SK-N-DZ (cell line): Measurements from ENCODE around the gene RRP1.
"Not testable (repeated sequence)": the region's sequence is repeated elsewhere in the genome, so short reads cannot be mapped to it uniquely, and the experiment has no call there.

ENCODE experiments used
- DNase-seq: peaks from one replicate; pipeline ENCODE4 v3.0.0-alpha.2; 2015; ENCODE audit warnings: low spot score

The RRP1 gene

DNA sequence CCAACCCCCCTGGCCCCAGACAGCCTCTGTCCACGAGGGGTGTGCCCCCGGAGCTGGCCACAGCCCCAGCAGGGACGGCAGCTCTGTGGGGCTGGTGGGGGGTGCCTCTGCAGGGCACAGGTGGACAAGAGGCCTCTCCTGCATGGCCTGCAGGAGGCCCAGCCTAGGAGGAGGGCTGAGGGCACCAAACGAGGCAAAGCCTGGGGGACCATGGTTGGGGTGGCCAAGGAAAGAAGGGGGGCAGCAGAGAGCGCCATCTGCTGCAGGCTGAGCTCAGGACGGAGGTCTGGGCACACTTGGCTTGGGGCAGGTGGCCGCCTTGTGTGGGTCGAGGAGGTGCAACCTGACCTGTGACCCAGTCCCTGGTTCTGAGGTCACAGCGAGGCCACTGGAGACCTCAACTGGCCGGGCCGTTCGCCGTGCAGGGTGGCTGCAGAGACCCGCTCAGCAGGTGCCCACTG lies 27.3 kb downstream of the RRP1 start:
- DNase-seq: no peak

DNA sequence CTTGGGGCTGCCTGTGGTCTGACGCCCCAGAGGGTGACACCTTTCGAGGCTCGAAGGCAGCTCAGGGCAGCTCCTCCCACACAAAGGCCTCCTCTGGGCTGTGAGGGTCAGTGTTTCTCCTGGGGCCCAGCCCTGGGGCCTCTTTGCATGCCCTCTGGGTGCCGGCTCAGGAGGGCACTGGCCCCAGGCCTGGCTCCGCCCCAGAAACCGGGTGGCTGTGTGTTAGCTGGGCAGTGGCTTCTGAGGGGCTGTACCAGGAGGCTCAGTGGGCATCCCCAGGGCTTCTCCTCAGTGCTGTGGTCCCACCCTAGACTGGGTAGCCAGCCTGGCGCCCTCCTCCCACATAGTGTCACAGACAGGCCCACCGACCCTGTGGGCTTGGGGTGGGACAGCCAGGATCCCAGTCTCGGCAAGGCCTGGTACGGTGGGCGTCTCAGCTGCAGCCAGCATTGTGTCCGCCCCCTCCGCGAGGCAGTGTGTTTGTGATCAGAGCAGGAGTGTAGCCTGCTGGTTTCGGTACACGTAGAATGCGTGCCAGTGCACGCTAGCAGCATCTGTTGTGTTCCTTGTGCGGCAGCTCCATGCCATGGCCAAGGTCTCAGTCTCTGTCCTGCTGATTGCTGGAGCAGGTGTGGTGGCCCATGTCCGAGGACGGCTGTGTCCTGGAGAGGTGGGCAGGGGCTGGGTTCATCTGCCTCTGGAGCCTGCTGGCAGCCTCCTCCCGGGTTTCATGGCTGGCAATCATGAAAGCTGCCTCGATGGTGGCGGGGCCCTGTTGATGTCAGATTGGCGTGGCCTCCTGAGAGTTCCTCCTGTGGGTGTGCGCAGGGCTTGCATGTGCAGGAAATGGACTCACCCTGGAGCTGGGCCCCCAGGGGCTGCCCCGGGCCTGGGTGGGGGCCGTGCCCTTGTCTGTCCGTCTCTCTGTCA lies 28.0 kb downstream of the RRP1 start:
- DNase-seq: no peak

DNA sequence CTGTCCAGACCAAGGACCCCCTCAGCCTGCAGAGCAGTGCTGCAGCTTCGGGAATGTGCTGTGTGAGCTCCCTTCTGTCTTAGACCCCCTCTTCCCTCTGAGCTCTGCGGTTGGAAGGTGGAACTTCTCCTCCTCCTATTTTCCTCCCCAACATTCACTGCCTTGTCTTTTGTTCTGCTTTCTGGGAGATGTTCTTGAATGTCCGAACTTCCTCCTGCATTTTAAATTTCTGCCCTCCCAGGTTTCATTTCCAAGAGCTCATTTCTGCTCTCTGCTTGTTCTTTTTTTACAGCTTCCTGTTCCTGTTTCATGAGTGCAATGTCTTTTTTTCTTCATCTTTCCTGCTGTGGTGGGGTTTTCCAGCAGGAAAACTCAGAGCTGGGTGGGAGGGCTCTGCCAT lies 29.3 kb downstream of the RRP1 start:
- DNase-seq: no peak

DNA sequence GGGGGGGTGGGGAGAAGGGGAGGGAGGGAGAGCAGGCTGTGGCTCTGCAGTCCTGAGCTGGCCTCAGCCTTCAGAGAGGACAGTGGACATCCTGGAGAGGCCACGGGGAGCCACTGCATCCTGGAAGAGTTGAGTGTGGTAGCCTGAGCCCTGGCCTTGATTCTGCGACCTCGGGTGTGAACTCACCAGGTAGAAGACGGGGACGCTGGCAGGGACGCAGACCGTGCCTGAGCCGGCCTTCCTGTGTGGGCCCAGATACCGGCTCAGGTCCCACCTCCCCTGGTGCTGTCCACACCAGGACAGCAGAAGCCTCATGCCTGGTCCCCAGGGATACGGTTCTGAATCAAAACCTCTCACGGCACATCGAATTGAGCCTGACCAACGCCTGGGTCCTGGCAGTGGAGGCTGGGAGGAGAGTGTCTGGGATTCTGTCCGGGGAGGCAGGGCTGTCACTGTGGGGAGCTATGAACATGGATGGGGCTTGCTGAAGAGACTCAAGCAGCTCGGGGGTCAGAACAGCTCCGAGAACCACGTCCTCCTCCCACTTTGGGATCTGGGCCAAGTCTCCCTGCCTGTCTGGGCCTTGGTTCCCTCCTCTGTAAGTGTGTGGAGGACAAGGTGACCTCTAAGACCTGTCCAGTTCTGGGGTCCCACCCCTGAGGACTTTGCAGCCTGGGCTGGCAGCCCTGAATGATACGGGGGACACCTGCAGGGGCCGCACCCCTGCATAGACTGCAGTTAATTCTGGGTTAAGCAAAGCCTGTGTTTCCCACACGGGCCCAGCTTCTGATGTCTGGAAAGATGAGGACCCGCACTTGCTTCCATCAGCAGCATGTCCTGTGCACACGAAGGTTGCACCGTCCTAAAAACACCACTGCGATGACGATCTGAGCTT lies 30.4 kb downstream of the RRP1 start:
- DNase-seq: no peak

DNA sequence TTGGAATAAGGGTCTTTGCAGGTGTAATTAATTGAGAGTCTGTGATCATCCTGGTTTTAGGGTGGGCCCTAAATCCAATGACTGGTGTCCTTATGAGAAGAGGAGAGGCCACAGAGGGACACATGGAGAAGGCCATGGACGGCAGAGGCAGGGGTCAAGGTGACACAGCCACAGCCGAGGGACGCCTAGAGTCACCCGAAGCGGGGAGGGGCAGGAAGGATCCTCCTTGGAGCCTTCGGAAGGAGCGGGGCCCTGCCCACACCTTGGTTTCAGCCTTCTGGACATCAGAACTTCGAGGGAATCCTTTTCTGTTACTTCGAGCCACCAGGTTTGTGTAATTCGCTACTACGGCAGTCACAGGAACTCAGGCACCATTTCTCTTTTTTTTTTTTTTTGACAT lies 31.1 kb downstream of the RRP1 start:
- DNase-seq: no peak

DNA sequence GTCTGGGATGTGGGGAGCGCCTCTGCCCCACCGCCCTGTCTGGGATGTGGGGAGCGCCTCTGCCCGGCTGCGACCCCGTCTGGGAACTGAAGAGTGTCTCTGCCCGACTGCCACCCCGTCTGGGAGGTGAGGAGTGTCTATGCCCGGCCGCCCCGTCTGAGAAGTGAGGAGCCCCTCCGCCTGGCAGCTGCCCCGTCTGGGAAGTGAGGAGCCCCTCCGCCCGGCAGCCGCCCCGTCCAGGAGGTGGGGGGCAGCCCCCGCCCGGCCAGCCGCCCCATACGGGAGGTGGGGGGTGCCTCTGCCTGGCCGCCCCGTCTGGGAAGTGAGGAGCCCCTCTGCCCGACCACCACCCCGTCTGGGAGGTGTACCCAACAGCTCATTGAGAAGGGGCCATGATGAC lies 32.8 kb downstream of the RRP1 start:
- not testable (repeated sequence) for DNase-seq

DNA sequence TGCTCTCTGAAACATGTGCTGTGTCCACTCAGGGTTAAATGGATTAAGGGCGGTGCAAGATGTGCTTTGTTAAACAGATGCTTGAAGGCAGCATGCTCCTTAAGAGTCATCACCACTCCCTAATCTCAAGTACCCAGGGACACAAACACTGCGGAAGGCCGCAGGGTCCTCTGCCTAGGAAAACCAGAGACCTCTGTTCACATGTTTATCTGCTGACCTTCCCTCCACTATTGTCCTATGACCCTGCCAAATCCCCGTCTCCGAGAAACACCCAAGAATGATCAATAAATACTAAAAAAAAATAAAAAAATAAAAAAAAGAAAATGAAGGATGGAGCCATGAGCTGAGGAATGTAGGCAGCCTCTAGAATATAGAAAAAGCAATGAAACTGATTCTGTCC lies 33.4 kb downstream of the RRP1 start:
- DNase-seq: not testable (repeated sequence)

DNA sequence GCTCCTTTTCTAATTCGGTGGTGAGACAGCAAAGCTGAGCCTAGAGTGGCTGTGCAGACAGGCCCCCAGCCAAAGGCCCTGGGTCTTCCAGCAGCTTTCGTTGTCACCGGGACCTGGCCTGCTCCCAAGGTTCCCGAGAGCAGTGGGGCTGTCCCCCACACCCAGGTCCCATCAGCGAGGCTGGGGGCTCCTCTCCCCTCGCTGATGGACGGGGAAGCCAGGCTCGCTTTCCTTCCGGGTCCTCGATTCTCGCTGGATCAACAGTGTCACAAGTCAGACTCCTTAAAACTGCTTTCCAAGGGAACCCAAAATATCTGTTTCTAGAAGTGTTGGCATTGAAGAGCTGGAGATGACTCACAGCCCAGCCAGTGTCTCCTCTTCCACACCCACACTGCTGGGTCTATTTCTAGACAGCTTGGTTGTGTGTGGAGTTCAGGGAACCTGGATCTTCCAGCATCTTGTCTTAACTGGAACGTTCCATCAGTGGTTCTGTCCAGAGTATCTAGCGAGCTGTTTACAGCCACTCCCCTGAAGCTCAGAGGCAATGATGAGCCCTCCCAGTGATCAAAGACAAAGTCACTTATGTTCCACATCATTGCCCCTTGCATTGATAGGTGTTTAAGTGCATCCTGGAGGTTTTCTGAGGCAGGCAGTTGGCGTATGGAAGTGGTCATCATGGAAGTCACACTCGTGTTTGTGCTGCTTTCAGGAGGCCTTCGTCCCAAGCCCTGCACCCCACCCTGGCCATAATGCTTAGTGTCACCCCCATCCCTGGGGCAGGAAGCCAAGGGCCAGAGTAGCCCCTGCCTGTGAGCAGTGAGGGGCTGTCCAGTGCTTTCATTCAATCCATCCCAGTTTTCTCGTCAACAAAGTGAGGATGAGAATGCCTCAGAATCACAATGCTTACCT lies 35.2 kb downstream of the RRP1 start:
- no peak for DNase-seq

DNA sequence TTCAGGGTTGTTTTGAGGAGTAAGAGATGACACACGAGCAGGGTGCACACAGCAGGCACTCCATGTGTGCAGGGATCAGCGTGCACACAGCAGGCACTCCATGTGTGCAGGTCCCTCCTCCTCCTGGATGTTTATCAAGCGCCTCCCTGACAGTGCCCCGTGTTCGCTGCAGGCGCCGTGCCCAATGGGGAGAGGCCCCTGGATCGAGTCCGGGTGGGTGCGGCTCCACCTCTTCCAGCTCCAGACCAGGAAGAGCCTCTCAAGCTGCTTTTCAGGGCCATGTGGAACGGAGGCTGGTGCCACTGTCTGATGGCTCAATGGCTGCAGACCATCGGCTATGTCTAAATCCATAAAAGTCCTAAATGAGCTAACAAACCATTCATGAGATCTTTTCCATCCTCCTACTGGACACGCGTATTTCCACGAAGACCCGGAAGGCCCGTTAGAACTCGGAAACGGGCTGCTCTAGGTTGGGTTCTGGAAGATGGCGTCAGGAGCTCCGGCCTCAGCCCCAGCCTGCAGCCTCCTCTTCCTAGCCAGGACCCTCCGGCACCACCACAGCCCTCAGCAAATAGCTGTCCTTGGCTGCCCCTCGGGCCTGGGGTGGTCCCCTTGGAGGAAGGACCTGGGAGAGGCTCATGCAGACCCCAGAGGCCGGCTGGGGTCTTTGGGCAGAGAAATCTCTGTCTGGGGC lies 36.0 kb downstream of the RRP1 start:
- DNase-seq: no peak

DNA sequence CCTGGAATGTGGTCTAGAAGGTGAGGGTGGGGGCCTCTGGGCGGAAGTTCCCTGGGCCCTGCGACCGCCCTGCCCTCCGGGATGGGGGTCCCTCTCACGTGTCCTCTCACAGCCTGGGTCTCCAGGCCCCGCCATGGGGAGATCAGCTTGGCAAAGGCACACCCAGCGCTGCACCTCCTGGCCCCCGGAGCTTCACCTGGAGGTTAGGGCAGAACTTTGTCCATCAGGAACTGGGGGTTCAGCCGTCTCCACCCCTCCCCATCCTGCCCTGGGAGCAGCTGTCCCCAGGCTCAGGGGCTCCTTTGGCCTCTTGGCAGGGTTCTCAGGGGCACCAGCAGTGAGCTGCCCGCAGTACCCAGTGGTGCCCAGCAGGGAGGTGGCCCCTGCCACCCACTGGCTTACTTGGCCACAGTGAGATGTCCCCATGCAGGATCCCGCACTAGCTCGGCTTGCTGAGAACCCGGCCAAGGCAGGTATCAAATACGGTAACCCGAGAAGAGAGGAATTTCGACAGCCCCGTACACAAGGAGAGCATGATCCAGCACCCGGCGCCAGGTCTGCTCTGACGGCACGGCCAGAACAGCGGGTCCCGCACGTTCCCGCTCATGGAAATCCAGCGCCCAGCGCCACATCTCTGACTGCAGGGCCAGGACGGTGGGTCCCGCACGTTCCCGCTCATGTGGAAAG lies 36.7 kb downstream of the RRP1 start:
- peak; percentile 23 for DNase-seq

DNA sequence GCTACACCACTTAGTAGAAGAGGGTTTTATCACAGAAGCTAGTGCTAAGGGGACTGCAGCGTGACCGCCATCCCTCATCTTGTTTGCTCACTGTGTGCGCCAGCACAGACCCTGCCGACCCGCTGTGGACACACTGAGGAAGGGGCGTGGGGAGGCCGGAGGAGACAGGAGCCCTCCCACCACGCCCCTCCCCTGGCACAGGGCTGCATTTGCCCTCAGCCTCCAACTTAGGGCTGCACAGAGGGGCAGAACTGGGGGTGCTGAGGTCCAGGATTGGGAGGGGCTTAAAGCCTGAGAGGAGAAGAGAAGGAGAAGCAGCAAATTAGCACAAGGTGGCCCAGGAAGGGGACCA lies 37.2 kb downstream of the RRP1 start:
- DNase-seq: no peak

DNA sequence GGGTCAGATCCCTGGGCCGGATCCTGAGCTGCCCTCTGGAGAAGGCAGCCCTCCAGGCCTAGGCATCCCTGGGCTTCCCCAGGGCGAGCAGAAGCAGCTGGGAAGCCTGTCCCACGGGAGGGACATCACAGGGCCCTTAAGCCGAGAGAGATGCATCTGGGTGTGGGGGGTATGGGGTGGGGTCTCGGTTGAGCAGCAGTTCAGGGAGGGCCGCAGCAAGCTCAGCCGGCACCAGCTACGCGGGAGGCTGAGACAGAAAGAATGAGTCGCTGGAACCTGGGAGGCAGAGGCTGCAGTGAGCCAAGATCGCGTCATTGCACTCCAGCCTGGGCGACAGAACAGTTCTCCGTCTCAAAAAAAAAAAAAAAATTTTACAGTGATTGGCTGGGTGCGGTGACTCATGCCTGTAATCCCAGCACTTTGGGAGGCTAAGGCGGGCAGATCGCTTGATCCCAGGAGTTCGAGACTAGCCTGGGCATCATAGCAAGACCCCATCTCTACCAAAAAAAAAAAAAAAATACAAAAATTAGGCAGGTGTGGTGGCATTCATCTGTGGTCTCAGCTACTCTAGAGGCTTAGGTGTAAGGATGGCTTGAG lies 37.7 kb downstream of the RRP1 start:
- no peak for DNase-seq

DNA sequence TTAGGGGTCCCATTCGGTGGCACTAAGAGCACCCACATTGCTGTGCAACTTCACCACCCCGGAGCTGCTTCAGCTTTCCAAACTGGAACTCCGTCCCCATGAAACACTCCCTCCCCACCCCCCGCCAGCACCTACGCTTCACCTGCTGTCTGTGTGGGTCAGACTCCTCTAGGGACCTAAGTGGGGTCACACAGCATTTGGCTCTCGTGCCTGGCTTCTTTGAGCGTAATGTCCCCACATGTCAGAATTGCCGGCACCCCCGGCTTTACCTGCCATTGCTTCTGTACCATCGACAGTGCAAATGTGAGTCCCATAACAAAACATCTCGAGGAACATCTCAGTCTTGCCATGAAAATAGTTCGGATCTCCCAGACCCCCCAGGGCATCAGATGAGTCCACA lies 39.8 kb downstream of the RRP1 start:
- no peak for DNase-seq

DNA sequence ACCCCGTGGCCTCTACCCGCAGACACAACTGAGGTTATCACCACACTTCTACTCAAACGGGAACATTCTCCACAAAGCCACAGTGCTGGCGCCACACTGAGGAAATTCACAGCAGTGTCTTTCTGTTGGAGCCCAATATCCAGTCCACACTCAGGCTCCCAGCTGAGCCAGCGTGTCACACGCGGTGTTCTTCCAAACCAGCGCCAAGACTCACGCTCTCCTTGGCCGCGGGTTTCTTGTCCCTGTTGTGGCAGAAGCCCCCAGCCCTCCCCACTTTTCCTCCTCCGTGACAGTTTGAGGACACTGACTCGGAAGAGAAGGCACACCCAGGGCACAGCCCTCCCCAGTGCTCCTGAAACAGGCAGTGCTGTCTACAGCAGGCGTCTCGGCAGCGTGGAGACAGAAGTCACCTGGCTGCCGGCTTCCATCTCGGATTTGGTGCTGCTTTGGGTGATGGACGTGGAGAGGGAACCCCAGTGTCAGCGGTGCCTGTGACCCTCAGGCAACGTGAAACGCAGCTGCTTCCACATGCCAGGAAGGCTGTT lies 40.3 kb downstream of the RRP1 start:
- no peak for DNase-seq

DNA sequence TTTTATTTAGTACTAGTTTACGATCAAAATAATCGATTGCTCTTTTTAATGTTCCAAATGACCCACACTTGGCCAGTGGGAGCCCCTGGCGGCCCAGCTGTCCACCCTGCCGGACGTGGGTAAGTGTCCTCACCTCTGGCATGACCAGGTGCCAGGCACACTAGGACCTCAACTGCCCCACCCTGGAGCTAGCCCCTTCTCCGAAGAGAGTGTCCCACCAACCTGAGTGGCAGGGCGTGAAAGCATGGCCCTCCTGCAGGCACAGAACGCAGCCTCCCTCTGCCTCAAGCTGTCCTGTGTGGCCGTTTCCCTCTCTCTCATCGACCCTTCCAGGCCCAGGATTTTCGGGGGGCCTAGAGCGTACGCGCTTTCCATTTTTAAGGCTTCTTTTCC lies 42.8 kb downstream of the RRP1 start:
- no peak for DNase-seq

DNA sequence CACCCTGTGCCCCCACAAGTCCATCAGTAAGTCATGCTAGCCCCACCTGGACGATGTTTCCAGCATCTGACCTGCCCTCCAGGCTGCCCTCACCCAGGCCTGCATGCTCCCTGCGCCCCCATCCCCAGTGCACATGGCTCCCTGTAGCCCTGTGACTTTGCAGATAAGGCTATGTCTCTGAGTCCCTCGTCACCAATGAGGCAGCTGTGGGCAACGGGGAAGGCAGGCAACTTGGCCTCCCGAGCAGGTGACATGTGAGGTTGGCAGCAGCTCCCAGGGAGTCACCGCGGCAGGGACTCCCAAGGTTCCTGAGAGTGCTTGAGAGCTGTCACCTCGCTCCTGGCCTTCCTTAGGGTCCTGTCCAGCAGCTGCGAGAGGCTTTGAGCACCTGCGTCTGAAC lies 43.3 kb downstream of the RRP1 start:
- no peak for DNase-seq

DNA sequence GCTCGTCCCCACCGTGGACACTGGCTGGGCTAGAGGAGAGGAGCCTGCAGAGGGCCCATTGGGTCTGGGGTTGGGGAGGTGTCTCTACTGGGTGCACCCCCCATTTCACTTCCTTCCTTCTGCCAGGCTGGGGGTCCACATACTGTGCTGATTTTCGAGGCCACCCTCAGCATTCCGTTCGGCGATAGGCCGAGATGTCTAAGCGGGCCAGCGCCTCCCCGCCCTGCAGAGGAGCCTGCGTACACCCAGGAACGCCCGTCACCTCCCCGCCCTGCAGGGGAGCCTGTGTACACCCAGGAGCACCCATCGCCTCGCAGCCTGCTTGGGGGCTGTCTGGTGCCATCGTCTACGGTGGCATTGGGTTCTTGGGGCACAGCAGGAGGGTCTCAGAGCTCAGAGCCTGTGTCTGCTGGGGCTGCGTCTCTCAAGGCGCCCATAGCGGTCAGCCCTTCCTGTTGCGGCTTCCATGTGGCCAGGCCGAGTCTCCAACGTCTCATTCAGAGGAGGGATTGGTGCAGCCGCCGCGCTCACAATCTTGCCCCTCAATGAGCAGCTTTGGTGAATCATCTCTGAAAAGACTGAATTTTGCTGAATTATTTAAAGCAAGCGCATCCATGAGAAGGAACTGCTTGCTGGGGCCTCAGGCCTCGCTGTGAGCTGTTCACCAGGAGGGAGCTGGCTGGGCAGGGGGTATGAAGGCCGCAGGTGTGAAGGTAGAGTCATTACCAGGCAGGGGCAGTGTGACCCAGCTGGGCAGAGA lies 44.9 kb downstream of the RRP1 start:
- no peak for DNase-seq

DNA sequence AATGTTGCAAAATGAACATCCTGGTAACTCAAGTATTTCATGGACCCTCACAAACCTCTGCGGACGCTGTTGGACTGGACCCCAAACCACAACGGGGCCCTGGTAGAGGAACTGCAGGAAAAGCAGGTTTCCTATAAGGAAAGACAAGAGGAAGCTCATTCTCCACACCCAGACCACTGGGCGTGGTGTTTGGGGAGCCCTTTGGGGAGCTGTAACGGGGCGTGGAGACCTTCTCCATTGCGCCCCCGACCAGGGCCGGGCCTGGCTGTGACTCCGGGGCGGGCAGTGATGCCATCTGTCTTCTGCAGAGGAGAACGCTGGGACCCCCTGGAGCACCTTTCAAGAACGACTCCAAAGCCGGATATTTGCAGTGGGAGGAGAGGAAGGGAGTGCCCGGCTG lies 45.7 kb downstream of the RRP1 start:
- no peak for DNase-seq

DNA sequence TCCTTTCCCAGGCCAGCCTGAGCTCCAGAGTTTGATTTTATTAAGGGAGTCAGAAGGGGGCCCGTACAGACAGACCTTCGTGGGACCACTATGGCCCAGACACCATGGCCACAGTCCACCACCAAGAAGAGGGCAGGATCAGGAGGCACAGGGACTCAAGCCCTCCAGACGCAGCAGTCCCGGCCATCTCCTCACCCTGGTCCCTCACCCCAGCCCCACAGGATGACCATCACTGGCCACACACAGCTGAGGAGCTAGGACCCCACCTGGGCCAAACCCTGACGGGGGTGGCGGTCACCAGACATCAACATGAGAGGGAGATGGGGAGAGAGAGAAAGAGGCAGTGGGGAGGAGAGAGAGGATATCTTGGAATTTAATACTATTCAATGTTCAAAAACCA lies 46.5 kb downstream of the RRP1 start:
- no peak for DNase-seq
